GM12891 (cell line): ENCODE measurements around the gene TSPO2.

ENCODE experiments used
- PAX5 ChIP-seq: IDR thresholded peaks from 2 replicates; pipeline ENCODE4 v1.6.1; 2011; ENCODE audit warnings: low read length, moderate library complexity, mild to moderate bottlenecking; ENCODE audit not compliant: insufficient read depth, severe bottlenecking
- POLR2A ChIP-seq: IDR thresholded peaks from 2 replicates; pipeline ENCODE4 v1.6.1; 2011; ENCODE audit warnings: low read depth, low read length, control low read depth
- POLR2AphosphoS5 ChIP-seq: IDR thresholded peaks from 2 replicates; pipeline ENCODE4 v1.6.1; 2011; ENCODE audit warnings: low read depth, low read length, control low read depth
- POU2F2 ChIP-seq: IDR thresholded peaks from 2 replicates; pipeline ENCODE4 v1.6.1; 2011; ENCODE audit warnings: low read depth, mild to moderate bottlenecking, control low read depth, low read length, moderate library complexity
- SPI1 ChIP-seq: IDR thresholded peaks from 2 replicates; pipeline ENCODE4 v1.6.1; 2011; ENCODE audit warnings: low read depth, low read length, control low read depth
- TAF1 ChIP-seq: IDR thresholded peaks from 2 replicates; pipeline ENCODE4 v1.6.1; 2011; ENCODE audit warnings: low read depth, low read length, control low read depth

GRCh38 chr6:41072836-41073202 is 30.6 kb downstream of the TSPO2 start, which contains the start of gene NFYA:
- no peak for TF ChIP-seq POLR2A
- peak; percentile 46; the same call in 1 of the 2 replicates for TF ChIP-seq TAF1
- no peak for TF ChIP-seq POLR2AphosphoS5
- no peak for TF ChIP-seq SPI1
- no peak for TF ChIP-seq PAX5
- no peak for TF ChIP-seq POU2F2
